K562 (cell line): ENCODE data around the gene MLIP. TPM values are rescaled to one million over a fixed set of nuclear protein-coding genes. Genes with fewer than 3 reads are reported as not detected.

Experiments
- ATAC-seq: fragments of 200-7000 bp; cut with Tn5 transposase; 3 replicates; pipeline ENCODE4 v1.9.1; 2020; ENCODE audit warnings: moderate library complexity
- BruUV-seq: library from RNA; stranded (reverse); fragments of 400-500 nt; replicated peaks from 2 replicates; lab custom pipeline; 2021; lab: Mats Ljungman, UMichigan
- CTCF ChIA-PET: fragments of 300-600 bp; formaldehyde crosslinking; extraction: SDS; loops from one replicate; lab custom pipeline; 2021; ENCODE audit warnings: low intra/inter-chr PET ratio; lab: Yijun Ruan, JAX
- POLR2A ChIA-PET: fragments of 300-600, 350-650 bp; sonication (Branson Sonifier 250); formaldehyde crosslinking; extraction: SDS; loops from one replicate; lab custom pipeline; 2021; ENCODE audit warnings: antibody characterized with exemption, inconsistent platforms; lab: Yijun Ruan, JAX
- DNase-seq, 4 experiments: peaks; one replicate each; pipeline versions ENCODE4 v3.0.0 to v3.0.0-alpha.2; 2011 to 2018; ENCODE audit warnings: low spot score in 3 of 4, mixed read lengths in 3 of 4; ENCODE audit errors: extremely low read depth in 1 of 4
- FAIRE-seq: peaks from 2 replicates; lab custom pipeline; 2011; peaks lifted over from hg19 to GRCh38; lab: Jason Lieb, UNC
- H2AFZ ChIP-seq: 2 replicates; pipeline ENCODE4 v1.6.0; 2011; ENCODE audit warnings: low read depth, low read length, control low read depth, inconsistent platforms
- H3K27ac ChIP-seq: fragments of 200-600 bp; 3 replicates; pipeline ENCODE4 v1.8.0; 2011; ENCODE audit warnings: low read depth, mild to moderate bottlenecking, control low read depth, inconsistent platforms, low read length, moderate library complexity, mixed read lengths; ENCODE audit errors: extremely low read depth
- H3K27me3 ChIP-seq, 2 experiments: fragments of 300-600 bp in 1 of 2; 2 replicates in 1 of 2; 3 replicates in 1 of 2; pipeline versions ENCODE4 v1.6.0 to v1.8.0; 2011; ENCODE audit warnings: inconsistent platforms in 2 of 2, low read length in 2 of 2, mild to moderate bottlenecking in 1 of 2, mixed read lengths in 1 of 2, moderate library complexity in 1 of 2; ENCODE audit not compliant: control insufficient read depth in 2 of 2, insufficient read depth in 2 of 2
- H3K36me3 ChIP-seq: fragments of 300-600 bp; 3 replicates; pipeline ENCODE4 v1.8.0; 2011; ENCODE audit warnings: mild to moderate bottlenecking, low read length, inconsistent platforms; ENCODE audit not compliant: control insufficient read depth, insufficient read depth
- H3K4me1 ChIP-seq, 2 experiments: fragments of 200-600 bp in 1 of 2; replicated peaks in 1 of 2; 2 replicates in 1 of 2; 3 replicates in 1 of 2; pipeline versions ENCODE4 v1.5.1 to v1.8.0; 2011; ENCODE audit warnings: inconsistent platforms in 2 of 2, low read length in 2 of 2, mild to moderate bottlenecking in 1 of 2, mixed read lengths in 1 of 2, moderate library complexity in 1 of 2; ENCODE audit not compliant: control insufficient read depth in 2 of 2, insufficient read depth in 2 of 2
- H3K4me2 ChIP-seq: 2 replicates; pipeline ENCODE4 v1.6.1; 2011; ENCODE audit warnings: low read length, control low read depth, inconsistent platforms, mixed read lengths; ENCODE audit not compliant: insufficient read depth
- H3K4me3 ChIP-seq: fragments of 200-600 bp; sonication (generic), shearing (Covaris generic); 2 replicates; pipeline ENCODE4 v1.5.1; 2016; ENCODE audit warnings: control low read depth, inconsistent platforms
- H3K79me2 ChIP-seq: fragments of 200-600 bp; 3 replicates; pipeline ENCODE4 v1.8.0; 2011; ENCODE audit warnings: low read length, inconsistent platforms; ENCODE audit not compliant: control insufficient read depth, insufficient read depth
- H3K9ac ChIP-seq, 2 experiments: 2 replicates each; pipeline versions ENCODE4 v1.6.0 to v1.6.1; 2011; ENCODE audit warnings: low read depth in 2 of 2, low read length in 2 of 2, control low read depth in 1 of 2, inconsistent platforms in 1 of 2, mild to moderate bottlenecking in 1 of 2, mixed read lengths in 1 of 2; ENCODE audit not compliant: insufficient read depth in 1 of 2
- H3K9me1 ChIP-seq: one replicate; pipeline ENCODE4 v1.6.0; 2011; ENCODE audit warnings: inconsistent platforms, mild to moderate bottlenecking, low read length, moderate library complexity; ENCODE audit not compliant: control insufficient read depth, insufficient read depth
- H3K9me3 ChIP-seq: replicated peaks from 2 replicates; pipeline ENCODE4 v1.5.1; 2011; ENCODE audit warnings: low read depth, low read length, inconsistent platforms; ENCODE audit not compliant: control insufficient read depth, insufficient read depth
- H4K20me1 ChIP-seq: replicated peaks from 2 replicates; pipeline ENCODE4 v1.6.1; 2011; ENCODE audit warnings: low read length, inconsistent platforms, mixed read lengths; ENCODE audit not compliant: control insufficient read depth, insufficient read depth
- GATAD2B ChIP-seq: fragments of 450-650 bp; IDR thresholded peaks from 2 replicates; pipeline ENCODE4 v1.6.1; 2017; ENCODE audit warnings: mild to moderate bottlenecking, borderline replicate concordance
- NFXL1 ChIP-seq: fragments of 450-650 bp; formaldehyde crosslinking; IDR thresholded peaks from 2 replicates; pipeline ENCODE4 v1.4.0; 2021; ENCODE audit warnings: mild to moderate bottlenecking
- POLR2H ChIP-seq: IDR thresholded peaks from 2 replicates; pipeline ENCODE4 v1.6.1; 2016; ENCODE audit warnings: missing genetic modification characterization, low read depth, mild to moderate bottlenecking, control low read depth, missing compliant biosample characterization, moderate library complexity
- SETDB1 ChIP-seq: IDR thresholded peaks from one replicate; pipeline ENCODE4 v1.6.1; 2012; ENCODE audit warnings: low read length, control low read depth, inconsistent platforms
- ZNF124 ChIP-seq: sonication (generic); formaldehyde crosslinking; IDR thresholded peaks from 2 replicates; pipeline ENCODE4 v1.8.1; 2022; ENCODE audit warnings: missing genetic modification reagents
- ZNF175 ChIP-seq: fragments of 200-800 bp; sonication (Bioruptor generic); IDR thresholded peaks from 2 replicates; pipeline ENCODE4 v1.6.1; 2016; ENCODE audit warnings: low read depth, mild to moderate bottlenecking, missing genetic modification characterization, missing compliant biosample characterization
- ZNF184 ChIP-seq: sonication (generic); formaldehyde crosslinking; IDR thresholded peaks from 2 replicates; pipeline ENCODE4 v1.5.0; 2020; ENCODE audit warnings: missing genetic modification reagents
- ZNF707 ChIP-seq: fragments of 250-450 bp; sonication (Bioruptor Pico); conservative IDR thresholded peaks from 2 replicates; pipeline ENCODE4 v1.8.0; 2022; ENCODE audit warnings: inconsistent platforms, mild to moderate bottlenecking, moderate library complexity
- whole genome bisulfite sequencing: fragments of 100-300 bp; shearing (Covaris generic); methylation state at CpG from one replicate; pipeline ENCODE4 v1.1.6; 2016; ENCODE audit warnings: low coverage, mixed read lengths; ENCODE audit not compliant: insufficient coverage; ENCODE audit errors: missing lambda C conversion rate; 5-methylcytosine and 5-hydroxymethylcytosine counted together
- in situ Hi-C: fragments of 300-500 bp; cut with MboI; formaldehyde crosslinking; loops from 4 replicates; pipeline ENCODE4 v1.15.0; 2018; ENCODE audit warnings: inconsistent platforms, mixed read lengths
- intact Hi-C: fragments of 100-400 bp; cut with micrococcal nuclease; formaldehyde crosslinking; loops from 2 replicates; pipeline ENCODE4 v1.14.2; 2022
- polyA plus RNA-seq, 8 experiments: library from polyadenylated mRNA; depleted of rRNA in 4 of 8; stranded (reverse) in 5 of 8; unstranded in 3 of 8; fragments of >200 nt; fragmentation: Nextera tagmentation in 2 of 8; fragmentation: Illumina TruSeq in 1 of 8; extraction: Ambion mirVana in 2 of 8; extraction: Trizol in 1 of 8; gene quantifications; 2 replicates each; pipeline versions ENCODE4 v1.2.1 to v1.2.3, GENCODE V29; 2011 to 2014; ENCODE audit warnings: inconsistent platforms in 1 of 8, missing spikeins in 1 of 8
- total RNA-seq, 7 experiments: library from RNA; depleted of rRNA in 6 of 7; stranded (reverse); fragments of >200 nt in 6 of 7; fragmentation: Illumina TruSeq in 2 of 7; extraction: Trizol in 2 of 7; gene quantifications; 2 replicates each; pipeline versions ENCODE4 v1.2.1 to v1.2.3, GENCODE V29; 2011 to 2021; ENCODE audit warnings: low replicate concordance in 1 of 7
- TF ChIP-seq, protein P1 (sequence below), 2 experiments: fragments of 450-650 bp in 1 of 2; IDR thresholded peaks; 2 replicates each; pipeline ENCODE4 v1.6.1; 2011 to 2017; ENCODE audit warnings: low read depth in 2 of 2, antibody characterized with exemption in 1 of 2, borderline replicate concordance in 1 of 2, low read length in 1 of 2, mild to moderate bottlenecking in 1 of 2, mixed read lengths in 1 of 2; ENCODE audit not compliant: control insufficient read depth in 1 of 2
- TF ChIP-seq, protein P2 (sequence below): sonication (generic); formaldehyde crosslinking; IDR thresholded peaks from 2 replicates; pipeline ENCODE4 v1.8.1; 2023; ENCODE audit warnings: mild to moderate bottlenecking, missing genetic modification reagents
- TF ChIP-seq, protein P3 (sequence below): fragments of 450-650 bp; IDR thresholded peaks from 2 replicates; pipeline ENCODE4 v1.7.1; 2018; ENCODE audit warnings: mild to moderate bottlenecking, low read depth; ENCODE audit not compliant: partially characterized antibody

The MLIP gene
- total and polyA plus RNA-seq, 9 of the 15 experiments (the other 6 are each of a cell fraction or from before 2014, with no cell fraction given): not detected

DNA sequence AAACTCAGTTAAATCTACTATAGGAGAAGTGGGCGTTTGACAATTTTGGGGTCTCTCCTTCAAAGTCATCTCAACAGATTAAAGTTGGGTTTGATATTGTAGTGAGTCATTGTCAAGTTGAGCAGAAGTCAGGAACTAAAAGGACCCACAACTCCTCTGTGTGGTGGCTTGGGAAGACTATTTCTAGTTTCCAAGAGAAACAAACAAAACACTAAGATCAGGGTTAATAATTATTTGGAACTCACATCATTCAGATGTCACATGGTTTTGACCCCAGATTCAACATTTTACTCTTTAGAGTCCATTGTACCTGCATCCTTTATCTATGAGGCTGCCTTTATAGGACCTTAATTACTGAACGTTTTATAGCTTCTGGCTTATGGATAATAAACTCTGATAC, 151.7 kb downstream of the MLIP start:
- Histone ChIP-seq H3K36me3 (no peaks in the 10 kb centered on the region), H3K4me2 (no peak overlapping the region), H2AFZ (no peak overlapping the region), H3K4me3 (no peak overlapping the region), H3K9me1 (no peaks in the 10 kb centered on the region), H3K9me3 (no peaks in the 10 kb centered on the region), H3K4me1 (no peaks in the 10 kb centered on the region), H3K79me2 (no peaks in the 10 kb centered on the region), H4K20me1 (no peaks in the 10 kb centered on the region), H3K9ac (no peak overlapping the region), H3K27ac (no peak overlapping the region), H3K27me3 (no peaks in the 10 kb centered on the region)
- ChIA-PET POLR2A (no interaction called here), CTCF (no interaction called here)
- intact Hi-C loops: no loop called here
- FAIRE-seq: no peak
- WGBS: 3% methylated on average over 2 of the region's 2 CpGs
- in situ Hi-C loops: no loop called here
- DNase-seq: no peak
- no peak for TF ChIP-seq ZNF184 (CRISPR knock-in tag)
- TF ChIP-seq POLR2H: no peak
- TF ChIP-seq GATAD2B: no peak
- TF ChIP-seq ZNF124 (CRISPR knock-in tag): no peak
- TF ChIP-seq, protein P1, sequence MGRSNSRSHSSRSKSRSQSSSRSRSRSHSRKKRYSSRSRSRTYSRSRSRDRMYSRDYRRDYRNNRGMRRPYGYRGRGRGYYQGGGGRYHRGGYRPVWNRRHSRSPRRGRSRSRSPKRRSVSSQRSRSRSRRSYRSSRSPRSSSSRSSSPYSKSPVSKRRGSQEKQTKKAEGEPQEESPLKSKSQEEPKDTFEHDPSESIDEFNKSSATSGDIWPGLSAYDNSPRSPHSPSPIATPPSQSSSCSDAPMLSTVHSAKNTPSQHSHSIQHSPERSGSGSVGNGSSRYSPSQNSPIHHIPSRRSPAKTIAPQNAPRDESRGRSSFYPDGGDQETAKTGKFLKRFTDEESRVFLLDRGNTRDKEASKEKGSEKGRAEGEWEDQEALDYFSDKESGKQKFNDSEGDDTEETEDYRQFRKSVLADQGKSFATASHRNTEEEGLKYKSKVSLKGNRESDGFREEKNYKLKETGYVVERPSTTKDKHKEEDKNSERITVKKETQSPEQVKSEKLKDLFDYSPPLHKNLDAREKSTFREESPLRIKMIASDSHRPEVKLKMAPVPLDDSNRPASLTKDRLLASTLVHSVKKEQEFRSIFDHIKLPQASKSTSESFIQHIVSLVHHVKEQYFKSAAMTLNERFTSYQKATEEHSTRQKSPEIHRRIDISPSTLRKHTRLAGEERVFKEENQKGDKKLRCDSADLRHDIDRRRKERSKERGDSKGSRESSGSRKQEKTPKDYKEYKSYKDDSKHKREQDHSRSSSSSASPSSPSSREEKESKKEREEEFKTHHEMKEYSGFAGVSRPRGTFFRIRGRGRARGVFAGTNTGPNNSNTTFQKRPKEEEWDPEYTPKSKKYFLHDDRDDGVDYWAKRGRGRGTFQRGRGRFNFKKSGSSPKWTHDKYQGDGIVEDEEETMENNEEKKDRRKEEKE (IDR thresholded peaks at IDR 0.05; ENCODE audit: borderline replicate concordance in 1 of 2, control insufficient read depth in 1 of 2, low read depth in 2 of 2, low read length in 1 of 2): no peak
- no peak for TF ChIP-seq SETDB1
- TF ChIP-seq NFXL1 (CRISPR knock-in tag): no peak
- TF ChIP-seq, protein P2, sequence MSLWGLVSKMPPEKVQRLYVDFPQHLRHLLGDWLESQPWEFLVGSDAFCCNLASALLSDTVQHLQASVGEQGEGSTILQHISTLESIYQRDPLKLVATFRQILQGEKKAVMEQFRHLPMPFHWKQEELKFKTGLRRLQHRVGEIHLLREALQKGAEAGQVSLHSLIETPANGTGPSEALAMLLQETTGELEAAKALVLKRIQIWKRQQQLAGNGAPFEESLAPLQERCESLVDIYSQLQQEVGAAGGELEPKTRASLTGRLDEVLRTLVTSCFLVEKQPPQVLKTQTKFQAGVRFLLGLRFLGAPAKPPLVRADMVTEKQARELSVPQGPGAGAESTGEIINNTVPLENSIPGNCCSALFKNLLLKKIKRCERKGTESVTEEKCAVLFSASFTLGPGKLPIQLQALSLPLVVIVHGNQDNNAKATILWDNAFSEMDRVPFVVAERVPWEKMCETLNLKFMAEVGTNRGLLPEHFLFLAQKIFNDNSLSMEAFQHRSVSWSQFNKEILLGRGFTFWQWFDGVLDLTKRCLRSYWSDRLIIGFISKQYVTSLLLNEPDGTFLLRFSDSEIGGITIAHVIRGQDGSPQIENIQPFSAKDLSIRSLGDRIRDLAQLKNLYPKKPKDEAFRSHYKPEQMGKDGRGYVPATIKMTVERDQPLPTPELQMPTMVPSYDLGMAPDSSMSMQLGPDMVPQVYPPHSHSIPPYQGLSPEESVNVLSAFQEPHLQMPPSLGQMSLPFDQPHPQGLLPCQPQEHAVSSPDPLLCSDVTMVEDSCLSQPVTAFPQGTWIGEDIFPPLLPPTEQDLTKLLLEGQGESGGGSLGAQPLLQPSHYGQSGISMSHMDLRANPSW (CRISPR knock-in tag): no peak
- no peak for TF ChIP-seq ZNF175 (CRISPR knock-in tag)
- no peak for TF ChIP-seq ZNF707 (CRISPR knock-in tag)
- TF ChIP-seq, protein P3, sequence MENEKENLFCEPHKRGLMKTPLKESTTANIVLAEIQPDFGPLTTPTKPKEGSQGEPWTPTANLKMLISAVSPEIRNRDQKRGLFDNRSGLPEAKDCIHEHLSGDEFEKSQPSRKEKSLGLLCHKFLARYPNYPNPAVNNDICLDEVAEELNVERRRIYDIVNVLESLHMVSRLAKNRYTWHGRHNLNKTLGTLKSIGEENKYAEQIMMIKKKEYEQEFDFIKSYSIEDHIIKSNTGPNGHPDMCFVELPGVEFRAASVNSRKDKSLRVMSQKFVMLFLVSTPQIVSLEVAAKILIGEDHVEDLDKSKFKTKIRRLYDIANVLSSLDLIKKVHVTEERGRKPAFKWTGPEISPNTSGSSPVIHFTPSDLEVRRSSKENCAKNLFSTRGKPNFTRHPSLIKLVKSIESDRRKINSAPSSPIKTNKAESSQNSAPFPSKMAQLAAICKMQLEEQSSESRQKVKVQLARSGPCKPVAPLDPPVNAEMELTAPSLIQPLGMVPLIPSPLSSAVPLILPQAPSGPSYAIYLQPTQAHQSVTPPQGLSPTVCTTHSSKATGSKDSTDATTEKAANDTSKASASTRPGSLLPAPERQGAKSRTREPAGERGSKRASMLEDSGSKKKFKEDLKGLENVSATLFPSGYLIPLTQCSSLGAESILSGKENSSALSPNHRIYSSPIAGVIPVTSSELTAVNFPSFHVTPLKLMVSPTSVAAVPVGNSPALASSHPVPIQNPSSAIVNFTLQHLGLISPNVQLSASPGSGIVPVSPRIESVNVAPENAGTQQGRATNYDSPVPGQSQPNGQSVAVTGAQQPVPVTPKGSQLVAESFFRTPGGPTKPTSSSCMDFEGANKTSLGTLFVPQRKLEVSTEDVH: no peak
- no TSS peak for BruUV-seq
- ATAC-seq: no peak
